IMR-90 (cell line): ENCODE results near the gene HNRNPH2. TPM values are rescaled to one million over a fixed set of nuclear protein-coding genes. Genes with fewer than 3 reads are reported as not detected.

Source experiments
- ATAC-seq: fragments of 200-7000 bp; cut with Tn5 transposase; 2 replicates; pipeline ENCODE4 v1.9.1; 2020; ENCODE audit warnings: low read depth, mild to moderate bottlenecking, moderate library complexity
- BruUV-seq: library from RNA; stranded (reverse); fragments of 400-500 nt; replicated peaks from 2 replicates; lab custom pipeline; 2021; lab: Mats Ljungman, UMichigan
- CTCF ChIA-PET: fragments of 300-600 bp; formaldehyde crosslinking; extraction: SDS; loops from one replicate; lab custom pipeline; 2021; ENCODE audit warnings: antibody characterized with exemption; lab: Yijun Ruan, JAX
- POLR2A ChIA-PET: fragments of 300-600 bp; sonication (Branson Sonifier 250); formaldehyde crosslinking; loops from one replicate; lab custom pipeline; 2022; ENCODE audit warnings: antibody characterized with exemption; ENCODE audit not compliant: unreplicated experiment; lab: Charles Lee
- DNase-seq: peaks from one replicate; pipeline ENCODE4 v3.0.0; 2013
- H2AFZ ChIP-seq: replicated peaks from 2 replicates; pipeline ENCODE3; 2013; ENCODE audit warnings: low read length, mild to moderate bottlenecking; ENCODE audit not compliant: poor library complexity
- H2AK5ac ChIP-seq: 2 replicates; pipeline ENCODE4 v1.6.1; 2013; ENCODE audit warnings: low read depth, low read length, inconsistent platforms
- H2AK9ac ChIP-seq: replicated peaks from 2 replicates; pipeline ENCODE3; 2013; ENCODE audit warnings: mild to moderate bottlenecking, low read depth, low read length, moderate library complexity; ENCODE audit not compliant: poor library complexity
- H2BK120ac ChIP-seq: 2 replicates; pipeline ENCODE4 v1.6.1; 2013; ENCODE audit warnings: low read depth, low read length, inconsistent platforms
- H2BK15ac ChIP-seq: 3 replicates; pipeline ENCODE4 v1.6.1; 2013; ENCODE audit warnings: low read depth, low read length, inconsistent platforms
- H2BK20ac ChIP-seq: 2 replicates; pipeline ENCODE4 v1.6.1; 2013; ENCODE audit warnings: low read depth, mild to moderate bottlenecking, inconsistent platforms, low read length, moderate library complexity
- H2BK5ac ChIP-seq: 2 replicates; pipeline ENCODE4 v1.6.1; 2013; ENCODE audit warnings: mild to moderate bottlenecking, low read depth, low read length, inconsistent platforms; ENCODE audit not compliant: poor library complexity, severe bottlenecking
- H3K14ac ChIP-seq: replicated peaks from 2 replicates; pipeline ENCODE4 v1.6.1; 2013; ENCODE audit warnings: low read depth, low read length, inconsistent platforms
- H3K18ac ChIP-seq: 2 replicates; pipeline ENCODE4 v1.6.1; 2013; ENCODE audit warnings: low read depth, low read length, control low read depth
- H3K23ac ChIP-seq: 2 replicates; pipeline ENCODE4 v1.6.1; 2013; ENCODE audit warnings: low read depth, low read length, inconsistent platforms
- H3K27ac ChIP-seq: 2 replicates; pipeline ENCODE4 v1.5.1; 2013; ENCODE audit warnings: mild to moderate bottlenecking, control low read depth, low read length; ENCODE audit not compliant: insufficient read depth
- H3K27me3 ChIP-seq: 2 replicates; pipeline ENCODE4 v1.6.1; 2013; ENCODE audit warnings: low read length; ENCODE audit not compliant: control insufficient read depth, insufficient read depth
- H3K36me3 ChIP-seq: 2 replicates; pipeline ENCODE4 v1.6.1; 2013; ENCODE audit warnings: low read length, mixed read lengths; ENCODE audit not compliant: control insufficient read depth, insufficient read depth
- H3K4ac ChIP-seq: 2 replicates; pipeline ENCODE4 v1.6.1; 2013; ENCODE audit warnings: low read depth, low read length, inconsistent platforms
- H3K4me1 ChIP-seq: 2 replicates; pipeline ENCODE4 v1.6.1; 2013; ENCODE audit warnings: low read length, mixed read lengths; ENCODE audit not compliant: control insufficient read depth, insufficient read depth
- H3K4me2 ChIP-seq: 2 replicates; pipeline ENCODE4 v1.6.1; 2013; ENCODE audit warnings: low read depth, mild to moderate bottlenecking, control low read depth, low read length, moderate library complexity
- H3K4me3 ChIP-seq: 2 replicates; pipeline ENCODE4 v1.5.1; 2013; ENCODE audit warnings: low read depth, mild to moderate bottlenecking, control low read depth, low read length, moderate library complexity; ENCODE audit not compliant: insufficient read depth
- H3K56ac ChIP-seq: 2 replicates; pipeline ENCODE4 v1.6.1; 2013; ENCODE audit warnings: low read length, inconsistent platforms; ENCODE audit not compliant: insufficient read depth; ENCODE audit errors: extremely low read depth
- H3K79me1 ChIP-seq, 2 experiments: 2 replicates each; pipeline ENCODE4 v1.6.1; 2013; ENCODE audit warnings: low read length in 2 of 2, inconsistent platforms in 1 of 2, low read depth in 1 of 2
- H3K9ac ChIP-seq: 2 replicates; pipeline ENCODE4 v1.6.1; 2013; ENCODE audit warnings: low read depth, low read length, control low read depth
- H3K9me1 ChIP-seq: 2 replicates; pipeline ENCODE4 v1.6.1; 2013; ENCODE audit warnings: low read length, inconsistent platforms; ENCODE audit not compliant: insufficient read depth
- H3K9me3 ChIP-seq: 2 replicates; pipeline ENCODE4 v1.6.1; 2013; ENCODE audit warnings: low read length; ENCODE audit not compliant: control insufficient read depth, insufficient read depth
- H4K20me1 ChIP-seq: 2 replicates; pipeline ENCODE4 v1.6.1; 2013; ENCODE audit warnings: low read length, inconsistent platforms; ENCODE audit not compliant: insufficient read depth
- H4K5ac ChIP-seq: 2 replicates; pipeline ENCODE4 v1.6.1; 2013; ENCODE audit warnings: mild to moderate bottlenecking, low read depth, low read length, control low read depth
- H4K8ac ChIP-seq, 2 experiments: 2 replicates each; pipeline ENCODE4 v1.6.1; 2013; ENCODE audit warnings: low read depth in 2 of 2, low read length in 2 of 2, control low read depth in 1 of 2, inconsistent platforms in 1 of 2
- H4K91ac ChIP-seq: 2 replicates; pipeline ENCODE4 v1.6.1; 2013; ENCODE audit warnings: low read depth, low read length, inconsistent platforms; ENCODE audit not compliant: insufficient read depth
- MAFK ChIP-seq: IDR thresholded peaks from 2 replicates; pipeline ENCODE4 v1.6.1; 2012; ENCODE audit warnings: low read depth, low read length, improper control_type of control experiment
- RFX5 ChIP-seq: IDR thresholded peaks from 2 replicates; pipeline ENCODE4 v1.8.0; 2012; ENCODE audit warnings: low read depth, mild to moderate bottlenecking, low read length, moderate library complexity
- WGBS, 2 experiments: methylation state at CpG; one replicate each; pipeline versions ENCODE4 v1.1.5 to v1.1.7; 2013; ENCODE audit warnings: missing lambda C conversion rate in 2 of 2; ENCODE audit not compliant: insufficient read length in 1 of 2; ENCODE audit errors: extremely low coverage in 2 of 2; 5-methylcytosine and 5-hydroxymethylcytosine counted together
- dilution Hi-C: fragments of 300-500 bp; cut with HindIII; formaldehyde crosslinking; loops from one replicate; pipeline ENCODE4 v1.14.3; 2018; ENCODE audit warnings: low sequenced_read_pairs; ENCODE audit not compliant: unreplicated experiment
- in situ Hi-C: fragments of 300-500 bp; cut with MboI; formaldehyde crosslinking; loops from 3 replicates; pipeline ENCODE4 v1.14.3; 2019; ENCODE audit warnings: low sequenced_read_pairs, inconsistent platforms, mixed read lengths
- intact Hi-C: fragments of 100-400 bp; cut with micrococcal nuclease; formaldehyde crosslinking; loops from 2 replicates; pipeline ENCODE4 v1.10.0; 2022
- polyA plus RNA-seq, 3 experiments: library from polyadenylated mRNA; depleted of rRNA; stranded (reverse); fragments of >200 nt; gene quantifications; 2 replicates each; pipeline ENCODE4 v1.2.3, GENCODE V29; 2012; ENCODE audit warnings: low replicate concordance in 1 of 3
- total RNA-seq: library from RNA; depleted of rRNA; stranded (reverse); fragments of >200 nt; gene quantifications from 2 replicates; pipeline ENCODE4 v1.2.3, GENCODE V29; 2012

Gene HNRNPH2
- total and polyA plus RNA-seq, 2 of the 4 experiments (the other 2 are of a cell fraction) = 42.8 to 54.3 TPM

DNA sequence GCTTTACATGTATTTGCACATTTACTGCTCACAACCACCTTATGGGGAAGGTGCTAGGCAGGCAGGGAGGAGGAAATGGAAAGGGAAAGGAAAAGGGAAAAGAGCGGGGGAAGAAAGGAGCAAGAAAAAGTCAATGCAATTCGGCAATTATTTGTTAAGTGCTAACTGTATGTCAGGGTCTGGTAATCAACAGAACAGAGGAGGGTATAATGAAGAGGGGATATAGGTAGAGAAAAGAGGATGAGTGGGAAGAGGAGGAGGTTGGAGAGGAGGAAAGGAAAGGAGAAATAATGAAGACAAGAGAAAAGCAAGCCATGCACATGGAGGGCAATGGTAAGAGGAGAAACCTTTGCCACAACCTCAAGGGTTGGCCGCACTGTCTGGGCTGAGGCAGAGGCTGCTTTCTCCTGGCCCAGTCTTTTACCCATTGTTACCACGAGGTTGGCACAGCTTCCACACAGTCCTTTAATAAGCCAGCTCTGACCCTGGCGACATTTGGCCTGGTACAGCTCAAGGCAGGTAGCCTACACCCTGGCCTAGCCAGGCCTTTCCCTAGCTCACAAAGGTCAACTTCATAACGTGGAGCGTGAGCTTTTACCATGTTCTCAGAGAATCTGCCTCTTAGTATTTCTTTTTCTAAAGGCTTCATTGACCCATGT lies 22.9 kb upstream of the HNRNPH2 start:
- H3K27ac ChIP-seq = no peak overlapping the region
- no peak for TF ChIP-seq RFX5
- no peak for TF ChIP-seq MAFK
- no peak overlapping the region for H3K14ac ChIP-seq
- no peak overlapping the region for H3K4ac ChIP-seq
- ChIA-PET POLR2A (no interaction called here), CTCF (no interaction called here)
- H4K8ac ChIP-seq = no peak overlapping the region
- peaks cover 16% of the 10 kb centered on the region for H3K27me3 ChIP-seq
- no peak overlapping the region for H3K18ac ChIP-seq
- H3K23ac ChIP-seq = no peak overlapping the region
- no peaks in the 10 kb centered on the region for H4K20me1 ChIP-seq
- in situ Hi-C loops (no loop called here), dilution Hi-C loops (no loop called here), intact Hi-C loops (no loop called here)
- H3K4me1 ChIP-seq = no peaks in the 10 kb centered on the region
- 73% methylated on average over 3 of the region's 7 CpGs; no CpG with 5 or more reads in 1 of the 2 experiments for WGBS, 2 experiments
- H3K4me3 ChIP-seq = no peak overlapping the region
- no peaks in the 10 kb centered on the region for H3K9me3 ChIP-seq
- H3K9ac ChIP-seq = no peak overlapping the region
- no peak overlapping the region for H4K91ac ChIP-seq
- no peaks in the 10 kb centered on the region for H3K9me1 ChIP-seq
- H2BK5ac ChIP-seq = no peak overlapping the region
- H3K4me2 ChIP-seq = no peak overlapping the region
- ATAC-seq (no peak), DNase-seq (no peak)
- H3K79me1 ChIP-seq = no peaks in the 10 kb centered on the region
- no peak overlapping the region for H2BK15ac ChIP-seq
- H4K5ac ChIP-seq = no peak overlapping the region
- H2AFZ ChIP-seq = no peak overlapping the region
- no peak overlapping the region for H2AK5ac ChIP-seq
- H3K56ac ChIP-seq = no peak overlapping the region
- no peak overlapping the region for H2BK20ac ChIP-seq
- no TSS peak for BruUV-seq
- H2BK120ac ChIP-seq = no peak overlapping the region
- H3K36me3 ChIP-seq = no peaks in the 10 kb centered on the region
- no peak overlapping the region for H2AK9ac ChIP-seq
